GM04503 (cell line): Measurements from ENCODE around the gene LY6G6C.

Experiments used
- DNase-seq: peaks from one replicate; pipeline ENCODE4 v3.0.0-alpha.2; 2012; ENCODE audit warnings: low read depth

Gene LY6G6C

DNA sequence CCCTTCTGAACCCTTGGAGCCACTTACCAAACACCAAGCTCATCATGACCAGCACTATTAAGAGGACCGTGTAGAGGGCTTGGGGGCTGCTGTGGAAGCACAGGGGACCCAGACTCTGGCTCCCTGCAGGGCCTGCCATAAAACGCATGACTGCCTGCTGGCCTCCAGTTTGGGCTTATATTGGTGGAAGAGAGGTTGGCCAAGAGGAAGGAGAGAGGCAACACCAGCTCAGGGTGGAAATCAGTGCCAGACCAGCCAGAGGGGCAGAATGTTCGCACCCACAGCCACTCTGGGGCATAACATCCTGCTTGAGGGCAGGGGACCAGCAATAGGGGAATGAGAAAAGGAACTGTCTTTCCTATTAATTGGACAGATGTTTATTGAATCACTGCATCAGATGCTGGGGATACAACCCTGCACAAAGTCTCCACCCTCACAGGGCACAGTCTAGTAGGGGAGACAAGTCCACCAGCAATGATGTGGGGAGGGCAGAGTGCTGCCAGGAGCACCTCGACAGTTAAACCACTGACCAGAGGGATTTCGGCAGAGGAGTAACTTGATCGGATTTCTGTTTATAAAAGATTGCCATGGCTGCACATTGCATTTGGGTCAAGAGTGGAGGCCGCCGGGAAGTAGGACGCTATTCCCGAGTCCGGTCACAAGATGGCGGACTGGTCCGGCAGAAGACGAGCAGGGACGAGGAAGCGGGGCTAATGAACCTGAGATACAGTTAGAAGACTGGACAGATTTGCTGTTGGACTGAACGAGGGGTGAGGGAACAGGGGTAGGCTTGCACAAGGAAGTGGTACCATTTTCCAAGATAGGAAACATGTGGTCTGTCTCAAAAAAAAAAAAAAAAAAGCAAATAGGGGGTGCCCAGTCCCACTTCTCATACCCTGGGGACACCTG, 41.1 kb downstream of the LY6G6C start, which contains the start of gene LY6G5C:
Gene LY6G5C (minus strand): TSS at position 842 of the 909 bp plus-strand sequence. CDS start 694 bp downstream, at position 148.
- DNase-seq, result peak; percentile 48

DNA sequence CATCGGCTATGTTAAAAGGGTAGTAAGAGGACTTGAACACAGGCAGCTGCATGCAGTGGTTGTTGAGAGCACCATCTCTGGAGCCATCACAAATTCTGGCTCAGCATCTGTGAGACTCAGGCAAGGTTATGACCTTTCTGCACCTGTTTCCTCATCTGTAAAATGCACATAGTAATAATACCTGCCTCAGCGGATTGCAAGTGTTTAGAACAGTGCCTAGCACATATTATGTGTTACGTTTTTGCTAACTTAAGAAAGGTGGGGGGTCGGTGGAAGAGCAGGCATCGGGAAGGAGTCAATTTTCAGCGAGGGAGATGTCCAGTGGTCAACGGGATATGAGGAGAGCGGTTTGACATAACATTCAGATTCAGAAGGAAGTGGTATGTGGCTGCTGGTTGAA, 43.6 kb downstream of the LY6G6C start:
- DNase-seq, result no peak

DNA sequence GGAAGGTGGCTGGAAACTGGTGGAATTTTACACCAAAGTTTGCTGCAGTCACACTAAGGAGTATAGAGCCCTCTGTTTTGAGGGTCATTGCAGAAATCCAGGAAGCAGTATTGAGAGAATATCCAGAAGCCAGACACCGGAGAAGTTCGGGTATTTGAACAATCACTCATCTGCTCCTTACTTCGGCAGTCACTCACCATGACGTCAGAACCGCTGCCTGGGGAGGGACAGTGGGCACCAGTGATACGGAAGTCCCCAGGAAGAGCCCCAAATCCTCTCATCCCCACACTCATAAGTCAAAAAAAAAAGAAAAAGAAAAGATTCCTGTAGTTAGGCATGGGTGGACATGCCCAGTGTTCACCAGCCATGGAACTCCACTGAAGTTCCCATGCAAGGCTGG, 44.6 kb downstream of the LY6G6C start:
- DNase-seq, result no peak

DNA sequence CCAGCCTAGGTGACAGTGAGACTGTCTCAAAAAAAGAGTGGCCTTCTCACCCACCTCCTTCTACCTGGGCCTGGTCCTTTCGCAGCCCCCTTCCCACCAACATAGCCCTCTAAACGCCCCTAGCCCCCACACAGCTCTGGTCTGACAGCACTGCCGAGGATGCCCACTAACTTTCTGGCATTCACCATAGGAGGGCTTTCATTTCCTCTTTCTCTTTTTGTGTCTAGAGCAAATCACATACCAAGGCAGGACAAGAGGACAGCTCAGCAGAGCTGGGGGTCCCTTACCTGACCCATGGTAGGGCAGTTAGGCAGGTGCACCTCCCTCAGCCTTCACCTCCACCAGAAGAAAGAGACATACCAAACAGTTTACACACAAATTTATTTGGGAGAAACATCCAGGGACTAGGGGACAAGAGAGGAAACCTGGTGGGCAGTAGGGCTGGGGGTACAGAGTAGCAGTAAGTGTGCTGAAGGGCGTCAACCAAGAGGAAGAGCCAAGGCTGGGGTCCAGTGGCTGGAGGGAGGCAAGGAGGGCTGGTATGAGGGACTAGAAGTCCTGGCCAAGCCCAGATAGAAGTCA, 45.1 kb downstream of the LY6G6C start:
- DNase-seq, result no peak

DNA sequence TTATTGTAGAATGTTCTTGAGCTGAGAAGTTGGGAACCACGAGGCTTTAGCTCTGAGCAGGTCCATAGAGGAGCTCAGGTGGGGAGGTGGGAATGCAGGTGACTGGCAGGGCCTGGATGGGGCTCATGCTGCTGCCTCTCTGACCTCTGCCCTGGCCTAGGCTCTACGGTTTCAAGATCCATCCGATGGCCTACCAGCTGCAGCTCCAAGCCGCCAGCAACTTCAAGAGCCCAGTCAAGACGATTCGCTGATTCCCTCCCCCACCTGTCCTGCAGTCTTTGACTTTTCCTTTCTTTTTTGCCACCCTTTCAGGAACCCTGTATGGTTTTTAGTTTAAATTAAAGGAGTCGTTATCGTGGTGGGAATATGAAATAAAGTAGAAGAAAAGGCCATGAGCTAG, 51.9 kb downstream of the LY6G6C start, which contains the start of gene LY6G5B:
Gene LY6G5B (plus strand): TSS at position 301 of the 400 bp plus-strand sequence. CDS start 975 bp downstream, outside the sequence.
- DNase-seq, result no peak
